BLaER1 treated with 17β-estradiol and CSF1 and Interleukin-3, amounts not matched to agents 10 nM and 100 nM (cell line): Measurements from ENCODE around the gene CERKL.

Experiments used
- H3K27ac ChIP-seq, 11 experiments: shearing (Covaris generic); formaldehyde crosslinking; 2 replicates each; pipeline ENCODE4 v1.8.1; 2022
- H3K27me3 ChIP-seq, 11 experiments: shearing (Covaris generic); formaldehyde crosslinking; 2 replicates each; pipeline ENCODE4 v1.8.1; 2022
- H3K36me3 ChIP-seq, 11 experiments: shearing (Covaris generic); formaldehyde crosslinking; 2 replicates each; pipeline ENCODE4 v1.8.1; 2022
- H3K4me1 ChIP-seq, 10 experiments: shearing (Covaris generic); formaldehyde crosslinking; 2 replicates each; pipeline ENCODE4 v1.8.1; 2022
- H3K4me2 ChIP-seq, 11 experiments: shearing (Covaris generic); formaldehyde crosslinking; 2 replicates each; pipeline ENCODE4 v1.8.1; 2022
- H3K4me3 ChIP-seq, 10 experiments: shearing (Covaris generic); formaldehyde crosslinking; 2 replicates each; pipeline ENCODE4 v1.8.1; 2022
- H3K9ac ChIP-seq, 11 experiments: shearing (Covaris generic); formaldehyde crosslinking; 2 replicates each; pipeline ENCODE4 v1.8.1; 2022
- H3K9me3 ChIP-seq, 11 experiments: shearing (Covaris generic); formaldehyde crosslinking; replicated peaks in 1 of 11; 2 replicates each; pipeline ENCODE4 v1.8.1; 2022
- H4K20me1 ChIP-seq, 11 experiments: shearing (Covaris generic); formaldehyde crosslinking; 2 replicates each; pipeline ENCODE4 v1.8.1; 2022
- Cebpa-rat ChIP-seq, 11 experiments: shearing (Covaris generic); IDR thresholded peaks; 2 replicates each; pipeline ENCODE4 v1.8.1; 2022

Gene CERKL

GRCh38 chr2:181680055-181680936, 23.4 kb upstream of the CERKL start, which contains the start of gene NEUROD1:
TSS of gene NEUROD1 (minus strand) at chr2:181680517. CDS start at chr2:181678860, 1,657 bp downstream.
- Histone ChIP-seq H3K27ac (no peak within 1 kb of the TSS), H3K4me3 (no peak within 1 kb of the TSS), H3K36me3 (peaks cover 0 to 4% (median 0%) of the 10 kb centered on the region in 11 experiments; a peak in 1 of 22 replicates), H3K4me1 (peaks cover 0 to 10% (median 5%) of the 10 kb centered on the region in 10 experiments; a peak in 8 of 20 replicates), H3K27me3 (peaks cover 14 to 44% (median 38%) of the 10 kb centered on the region in 11 experiments), H3K9me3 (peaks cover 54 to 76% (median 68%) of the 10 kb centered on the region in 11 experiments), H4K20me1 (no peaks in the 10 kb centered on the region), H3K9ac (no peak within 1 kb of the TSS), H3K4me2 (no peak within 1 kb of the TSS)
- no peak for TF ChIP-seq Cebpa-rat (IDR thresholded peaks at IDR 0.05)

DNA sequence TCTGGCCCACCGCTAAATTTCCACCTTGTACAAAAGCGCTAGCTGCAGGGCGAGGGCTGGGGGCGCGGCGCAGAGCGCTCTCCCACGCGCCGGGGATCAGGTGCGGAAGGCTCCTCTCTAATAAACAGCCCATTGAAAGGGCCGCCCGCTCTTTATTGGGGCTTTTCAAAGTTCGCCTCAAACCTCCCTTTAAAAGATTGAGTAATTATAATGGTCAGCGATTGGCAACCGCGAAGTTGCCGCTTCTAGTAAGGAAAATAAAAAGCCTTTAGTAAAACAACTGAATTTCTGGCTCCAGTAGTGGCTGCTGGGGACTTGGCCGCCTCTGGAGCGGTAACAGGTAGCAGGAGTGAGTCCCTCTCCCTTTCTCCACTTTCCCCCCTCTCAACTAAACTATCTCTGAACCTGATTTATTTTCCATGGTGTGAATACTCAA, 22.7 kb upstream of the CERKL start:
- TF ChIP-seq Cebpa-rat (IDR thresholded peaks at IDR 0.05), result no peak
- peaks cover 0 to 4% (median 0%) of the 10 kb centered on the region in 11 experiments; a peak in 1 of 22 replicates for H3K36me3 ChIP-seq
- peaks cover 14 to 42% (median 35%) of the 10 kb centered on the region in 11 experiments for H3K27me3 ChIP-seq
- H3K9ac ChIP-seq, result no peak overlapping the region
- no peak overlapping the region for H3K4me2 ChIP-seq
- H4K20me1 ChIP-seq, result no peaks in the 10 kb centered on the region
- no peak overlapping the region for H3K4me3 ChIP-seq
- no peak overlapping the region for H3K27ac ChIP-seq
- H3K9me3 ChIP-seq, result peaks cover 54 to 69% (median 67%) of the 10 kb centered on the region in 11 experiments
- H3K4me1 ChIP-seq, result peaks cover 0 to 4% (median 0%) of the 10 kb centered on the region in 10 experiments; a peak in 3 of 20 replicates

DNA sequence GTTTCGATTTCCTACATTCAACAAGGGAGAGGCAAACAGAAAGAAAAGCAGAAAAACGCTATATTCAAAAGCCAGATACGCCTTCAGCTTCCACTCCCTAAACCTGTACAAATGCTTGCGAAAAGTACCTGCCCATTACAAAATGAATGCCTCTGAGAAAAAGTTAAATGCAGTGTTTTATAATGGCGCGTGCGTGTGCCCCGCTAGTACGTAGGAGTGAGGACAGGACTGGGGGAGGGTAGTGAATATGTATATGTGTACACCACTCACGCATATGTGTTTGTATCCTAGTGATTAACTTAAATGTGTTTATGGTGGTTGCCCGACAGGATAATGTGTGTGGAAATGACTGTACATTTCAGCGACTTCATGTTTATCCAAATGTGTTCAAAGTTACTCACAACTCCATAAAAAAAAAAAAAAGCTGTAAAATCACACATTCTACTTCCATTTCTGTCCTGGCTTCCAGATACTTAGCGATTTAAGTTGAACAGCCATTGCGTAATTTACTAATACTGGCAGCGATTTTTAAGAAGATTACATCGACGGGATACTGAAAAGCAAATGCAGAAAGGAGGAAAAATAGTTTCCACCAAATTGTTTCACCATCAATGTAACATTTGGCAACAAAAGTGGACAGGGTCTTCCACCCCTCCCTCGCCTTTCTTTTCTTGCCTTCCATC, 22.1 kb upstream of the CERKL start:
- H3K9ac ChIP-seq, result no peak overlapping the region
- no peak overlapping the region for H3K27ac ChIP-seq
- peaks cover 54 to 65% (median 61%) of the 10 kb centered on the region in 11 experiments for H3K9me3 ChIP-seq
- peaks cover 0 to 4% (median 0%) of the 10 kb centered on the region in 10 experiments; a peak in 1 of 20 replicates for H3K4me1 ChIP-seq
- H3K4me3 ChIP-seq, result no peak overlapping the region
- no peak overlapping the region for H3K4me2 ChIP-seq
- H3K36me3 ChIP-seq, result peaks cover 0 to 4% (median 0%) of the 10 kb centered on the region in 11 experiments; a peak in 1 of 22 replicates
- peak in 2 of 11 experiments; percentile 40 to 41; a peak in 2 of 22 replicates for TF ChIP-seq Cebpa-rat (IDR thresholded peaks at IDR 0.05)
- peaks cover 14 to 36% (median 30%) of the 10 kb centered on the region in 11 experiments for H3K27me3 ChIP-seq
- no peaks in the 10 kb centered on the region for H4K20me1 ChIP-seq

DNA sequence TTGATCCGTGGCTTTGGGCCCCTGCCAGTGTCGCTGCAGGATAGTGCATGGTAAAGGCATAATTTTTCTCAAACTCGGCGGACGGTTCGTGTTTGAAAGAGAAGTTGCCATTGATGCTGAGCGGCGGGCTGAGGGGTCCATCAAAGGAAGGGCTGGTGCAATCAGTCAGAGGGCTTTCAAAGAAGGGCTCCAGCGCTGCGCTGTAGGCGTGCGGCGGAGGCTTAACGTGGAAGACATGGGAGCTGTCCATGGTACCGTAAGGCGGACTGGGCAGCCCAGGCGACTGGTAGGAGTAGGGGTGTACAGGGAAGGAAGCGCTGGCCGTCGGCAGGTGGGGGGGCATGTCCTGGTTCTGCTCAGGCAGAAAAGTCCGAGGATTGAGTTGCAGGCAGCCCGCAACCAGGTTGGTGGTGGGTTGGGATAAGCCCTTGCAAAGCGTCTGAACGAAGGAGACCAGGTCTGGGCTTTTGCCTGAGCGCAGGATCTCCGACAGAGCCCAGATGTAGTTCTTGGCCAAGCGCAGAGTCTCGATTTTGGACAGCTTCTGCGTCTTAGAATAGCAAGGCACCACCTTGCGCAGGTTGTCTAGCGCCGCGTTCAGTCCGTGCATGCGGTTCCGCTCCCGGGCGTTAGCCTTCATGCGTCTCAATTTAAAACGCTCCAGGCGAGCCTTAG, 21.1 kb upstream of the CERKL start:
- H3K27ac ChIP-seq, result no peak overlapping the region
- peaks cover 11 to 27% (median 22%) of the 10 kb centered on the region in 11 experiments for H3K27me3 ChIP-seq
- TF ChIP-seq Cebpa-rat (IDR thresholded peaks at IDR 0.05), result no peak
- no peak overlapping the region for H3K4me2 ChIP-seq
- H3K9ac ChIP-seq, result no peak overlapping the region
- H3K9me3 ChIP-seq, result peaks cover 49 to 56% (median 52%) of the 10 kb centered on the region in 11 experiments
- H3K4me1 ChIP-seq, result peaks cover 0 to 10% (median 2%) of the 10 kb centered on the region in 10 experiments; a peak in 10 of 20 replicates
- H3K4me3 ChIP-seq, result no peak overlapping the region
- no peaks in the 10 kb centered on the region for H4K20me1 ChIP-seq
- peaks cover 0 to 4% (median 0%) of the 10 kb centered on the region in 11 experiments; a peak in 1 of 22 replicates for H3K36me3 ChIP-seq

DNA sequence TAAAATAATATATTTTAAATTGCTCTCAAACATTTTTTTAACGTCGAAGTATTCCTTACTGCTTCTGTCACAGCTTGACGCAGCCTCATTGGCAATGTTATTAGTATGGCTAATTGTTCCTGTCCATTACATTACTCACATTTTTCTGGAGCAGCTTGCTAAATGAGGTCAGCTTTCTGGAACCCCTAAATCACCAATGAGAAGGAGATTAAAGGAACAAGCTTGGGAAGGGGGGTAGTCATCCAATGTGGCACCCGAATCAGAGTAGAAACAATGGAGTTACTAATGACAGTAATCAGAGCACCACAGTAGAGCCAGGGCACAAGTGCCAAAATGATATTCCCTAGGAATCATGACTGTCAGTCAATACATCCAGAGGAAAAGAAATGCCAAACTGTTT, 18.3 kb upstream of the CERKL start:
- Histone ChIP-seq H3K27ac (no peak overlapping the region), H3K4me3 (no peak overlapping the region), H3K9ac (no peak overlapping the region), H3K9me3 (peaks cover 22 to 28% (median 25%) of the 10 kb centered on the region in 11 experiments), H3K4me1 (peaks cover 0 to 24% (median 10%) of the 10 kb centered on the region in 10 experiments; a peak in 10 of 20 replicates), H3K36me3 (no peaks in the 10 kb centered on the region), H3K4me2 (no peak overlapping the region), H4K20me1 (no peaks in the 10 kb centered on the region), H3K27me3 (peaks cover 0 to 3% (median 0%) of the 10 kb centered on the region in 11 experiments; a peak in 1 of 22 replicates)
- TF ChIP-seq Cebpa-rat (IDR thresholded peaks at IDR 0.05), result no peak

GRCh38 chr2:181674461-181674860, 17.6 kb upstream of the CERKL start:
- H3K27ac ChIP-seq, result no peak overlapping the region
- H4K20me1 ChIP-seq, result no peaks in the 10 kb centered on the region

DNA sequence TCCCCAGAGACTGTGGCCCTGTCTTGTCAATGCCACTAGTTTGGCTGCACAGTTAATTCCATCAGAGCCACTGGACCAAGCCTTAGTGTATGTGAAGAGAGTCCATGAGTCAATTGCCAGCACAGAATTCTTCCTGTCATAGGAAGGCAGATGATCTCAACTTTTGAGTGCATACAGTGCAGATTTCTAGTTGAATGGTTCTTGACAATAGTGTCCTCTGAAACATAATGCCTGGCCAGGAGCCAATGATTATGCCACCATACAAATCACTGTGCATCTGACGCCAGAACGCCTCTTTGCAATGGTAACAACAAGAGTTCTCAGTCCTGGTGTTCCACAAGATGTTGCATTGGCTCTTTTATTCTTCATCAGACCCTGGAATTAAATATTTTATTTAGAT, 16.3 kb upstream of the CERKL start:
- H3K4me3 ChIP-seq, result no peak overlapping the region
- no peak for TF ChIP-seq Cebpa-rat (IDR thresholded peaks at IDR 0.05)
- no peaks in the 10 kb centered on the region for H3K36me3 ChIP-seq
- H3K9ac ChIP-seq, result no peak overlapping the region
- H4K20me1 ChIP-seq, result no peaks in the 10 kb centered on the region
- H3K4me2 ChIP-seq, result peak overlapping the region in 4 of 11 experiments; percentile 7 to 61 (median 50); a peak in 9 of 22 replicates
- H3K4me1 ChIP-seq, result peaks cover 0 to 24% (median 10%) of the 10 kb centered on the region in 10 experiments; a peak in 10 of 20 replicates
- peak overlapping the region in 3 of 11 experiments; percentile 5 to 54 (median 8); a peak in 5 of 22 replicates for H3K27ac ChIP-seq
- peaks cover 4 to 7% (median 5%) of the 10 kb centered on the region in 11 experiments for H3K9me3 ChIP-seq
- H3K27me3 ChIP-seq, result 0 out of 22 replicates have a peak, but pooled peaks cover 0 to under 1% (median 0%) of the 10 kb centered on the region in 11 experiments

More at GRCh38 chr2:181674461-181674860, 17.6 kb upstream of the CERKL start:
- Histone ChIP-seq H3K9me3 (peaks cover 16 to 20% (median 17%) of the 10 kb centered on the region in 11 experiments), H3K4me2 (no peak overlapping the region), H3K4me3 (no peak overlapping the region), H3K9ac (no peak overlapping the region), H3K4me1 (peaks cover 0 to 24% (median 10%) of the 10 kb centered on the region in 10 experiments; a peak in 10 of 20 replicates), H3K27me3 (peaks cover 0 to 3% (median 0%) of the 10 kb centered on the region in 11 experiments; a peak in 1 of 22 replicates), H3K36me3 (no peaks in the 10 kb centered on the region)
- no peak for TF ChIP-seq Cebpa-rat (IDR thresholded peaks at IDR 0.05)
